Tibial nerve (tissue), 3 donors: ENCODE data around the gene BCL2.

Experiments used
- CTCF ChIP-seq, 5 experiments: fragments of 200-600 bp in 3 of 5; fragments of 450-650 bp in 2 of 5; sonication (generic) in 3 of 5; IDR thresholded peaks; one replicate each; pipeline ENCODE4 v1.5.1; 2016 to 2019; ENCODE audit warnings: antibody characterized with exemption in 5 of 5, mild to moderate bottlenecking in 3 of 5, moderate library complexity in 2 of 5
- POLR2A ChIP-seq, 2 donors: fragments of 450-650 bp; IDR thresholded peaks; one replicate each; pipeline ENCODE4 v1.6.1; 2017; ENCODE audit warnings: antibody characterized with exemption in 2 of 2, mild to moderate bottlenecking in 2 of 2, moderate library complexity in 2 of 2

GRCh38 chr18:63301434-63301833, 18.1 kb downstream of the BCL2 start:
- no peak for TF ChIP-seq POLR2A (IDR thresholded peaks at IDR 0.05)
- no peak for TF ChIP-seq CTCF (IDR thresholded peaks at IDR 0.05)
